HUES64 (cell line): Measurements from ENCODE around the gene DUSP1.

Experiments used
- H3K27ac ChIP-seq: 2 replicates; pipeline ENCODE4 v1.7.0; 2013; ENCODE audit warnings: low read depth, low read length, inconsistent platforms
- H3K27me3 ChIP-seq: 2 replicates; pipeline ENCODE4 v1.6.1; 2013; ENCODE audit warnings: mild to moderate bottlenecking, low read length; ENCODE audit not compliant: insufficient read depth
- H3K36me3 ChIP-seq: 2 replicates; pipeline ENCODE4 v1.6.1; 2013; ENCODE audit warnings: mild to moderate bottlenecking, low read length; ENCODE audit not compliant: insufficient read depth
- H3K4me1 ChIP-seq: 2 replicates; pipeline ENCODE4 v1.6.1; 2013; ENCODE audit warnings: mild to moderate bottlenecking, low read length, moderate library complexity; ENCODE audit not compliant: insufficient read depth
- H3K4me3 ChIP-seq: 2 replicates; pipeline ENCODE4 v1.5.1; 2013; ENCODE audit warnings: mild to moderate bottlenecking, low read length, moderate library complexity
- H3K9ac ChIP-seq: 2 replicates; pipeline ENCODE4 v1.6.1; 2013; ENCODE audit warnings: mild to moderate bottlenecking, low read depth, low read length
- H3K9me3 ChIP-seq: 2 replicates; pipeline ENCODE4 v1.6.1; 2013; ENCODE audit warnings: low read depth, low read length; ENCODE audit not compliant: insufficient read depth
- WGBS: fragments of 150-250, 120-280 bp; methylation state at CpG from one replicate; pipeline ENCODE4 v1.1.7; 2013; ENCODE audit warnings: missing lambda C conversion rate; 5-methylcytosine and 5-hydroxymethylcytosine counted together

Gene DUSP1

DNA sequence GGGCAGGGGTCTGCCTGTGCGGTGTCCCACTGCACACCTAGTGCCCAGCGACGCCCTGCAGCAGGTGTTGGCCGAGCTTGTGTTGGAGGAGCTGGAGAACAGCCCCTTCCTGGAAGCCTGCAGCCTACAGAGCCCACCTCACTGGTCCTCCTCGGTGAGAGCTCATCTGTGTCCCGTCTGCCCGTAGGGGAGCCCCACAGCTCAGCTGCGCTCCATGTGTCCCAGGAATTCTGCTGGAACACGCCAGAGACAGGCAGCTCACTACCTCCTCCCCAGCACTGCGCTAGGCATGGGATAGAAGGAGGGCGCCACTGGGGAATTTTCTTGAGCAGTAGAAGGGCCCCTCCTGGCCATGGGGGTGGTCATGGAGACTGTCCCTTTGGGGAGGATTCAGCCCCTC is 44.0 kb downstream of the DUSP1 start:
- Histone ChIP-seq H3K4me1 (no peaks in the 10 kb centered on the region), H3K36me3 (no peaks in the 10 kb centered on the region), H3K27me3 (peaks cover 4% of the 10 kb centered on the region; the same call in 1 of the 2 replicates), H3K9ac (no peak overlapping the region), H3K27ac (no peak overlapping the region), H3K9me3 (no peaks in the 10 kb centered on the region), H3K4me3 (no peak overlapping the region)
- 94% methylated on average over 10 of the region's 11 CpGs for WGBS

DNA sequence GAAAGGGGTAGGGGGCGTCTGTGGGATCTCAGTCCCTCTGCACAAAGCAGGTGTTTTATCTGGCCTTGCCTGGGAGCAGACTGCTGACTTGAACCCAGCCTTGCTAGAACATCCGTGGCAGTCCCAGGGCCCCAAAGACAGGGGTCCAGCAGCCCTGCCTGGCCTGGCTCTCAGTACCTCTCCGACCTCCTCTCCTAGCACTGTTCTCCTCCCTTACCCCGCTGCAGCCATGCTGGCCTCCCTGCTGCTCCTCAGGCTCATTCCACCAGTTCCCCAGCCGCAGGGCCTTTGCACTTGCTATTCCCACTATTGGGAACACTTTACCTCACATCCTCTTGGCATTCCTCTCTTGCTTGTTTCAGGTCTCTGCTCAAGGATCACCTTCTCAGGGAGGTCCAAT is 45.2 kb downstream of the DUSP1 start:
- WGBS, result 87% methylated on average over 5 of the region's 5 CpGs
- Histone ChIP-seq H3K4me3 (no peak overlapping the region), H3K9ac (no peak overlapping the region), H3K27ac (no peak overlapping the region), H3K4me1 (no peaks in the 10 kb centered on the region), H3K36me3 (no peaks in the 10 kb centered on the region), H3K9me3 (no peaks in the 10 kb centered on the region), H3K27me3 (peaks cover 4% of the 10 kb centered on the region; the same call in 1 of the 2 replicates)

- H3K9me3 ChIP-seq, result no peaks in the 10 kb centered on the region
- no peak overlapping the region for H3K27ac ChIP-seq
- H3K4me1 ChIP-seq, result no peaks in the 10 kb centered on the region
- H3K4me3 ChIP-seq, result no peak overlapping the region
- H3K9ac ChIP-seq, result no peak overlapping the region
- 96% methylated on average over 10 of the region's 10 CpGs for WGBS
- no peaks in the 10 kb centered on the region for H3K36me3 ChIP-seq
- H3K27me3 ChIP-seq, result peaks cover 4% of the 10 kb centered on the region; the same call in 1 of the 2 replicates
Measured at GRCh38 chr5:172725273-172725672, 45.7 kb downstream of the DUSP1 start.

DNA sequence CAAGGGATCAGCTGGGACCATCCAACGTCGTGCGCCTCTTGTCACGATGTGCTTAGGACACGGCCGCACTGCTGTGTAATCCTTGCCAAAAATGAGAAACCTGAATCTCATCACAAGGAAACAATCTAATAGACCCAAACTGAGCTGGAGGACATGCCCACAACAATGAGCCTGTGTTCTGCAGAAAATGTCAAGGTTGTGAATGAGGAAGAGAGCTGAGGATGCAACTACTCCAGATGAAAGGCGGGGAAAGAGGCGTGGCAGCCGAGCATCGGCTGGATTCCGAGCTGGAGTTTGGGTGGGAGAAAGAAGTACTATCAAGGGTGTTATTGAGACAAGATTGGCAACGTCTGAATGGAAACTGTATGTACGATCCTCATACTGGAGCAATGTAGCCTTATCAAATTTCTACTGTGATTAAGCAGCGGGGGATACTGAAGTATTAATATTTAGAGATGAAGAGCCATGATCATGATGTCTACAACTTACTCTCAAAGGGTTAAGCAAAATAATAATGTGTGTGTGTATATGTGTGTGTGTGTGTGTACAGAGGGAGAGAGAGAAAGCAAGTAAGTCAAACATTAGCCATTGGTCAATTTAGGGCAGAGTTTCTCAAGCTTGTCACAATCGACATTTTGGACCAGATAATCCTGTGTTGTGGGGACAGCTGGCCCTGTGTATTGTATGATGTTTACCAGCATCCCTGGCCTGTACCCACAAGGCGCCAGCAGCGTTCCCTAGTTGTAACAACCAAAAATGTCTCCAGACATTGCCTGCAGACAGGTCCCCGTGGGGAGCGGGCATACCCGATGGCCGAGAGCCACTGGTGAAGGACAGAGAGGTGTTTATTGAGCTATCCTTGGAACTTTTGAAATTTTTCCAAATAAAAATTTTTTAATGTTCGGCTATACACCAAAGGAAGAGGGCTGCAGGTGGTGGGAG is 46.5 kb downstream of the DUSP1 start:
- no peaks in the 10 kb centered on the region for H3K4me1 ChIP-seq
- H3K4me3 ChIP-seq, result no peak overlapping the region

DNA sequence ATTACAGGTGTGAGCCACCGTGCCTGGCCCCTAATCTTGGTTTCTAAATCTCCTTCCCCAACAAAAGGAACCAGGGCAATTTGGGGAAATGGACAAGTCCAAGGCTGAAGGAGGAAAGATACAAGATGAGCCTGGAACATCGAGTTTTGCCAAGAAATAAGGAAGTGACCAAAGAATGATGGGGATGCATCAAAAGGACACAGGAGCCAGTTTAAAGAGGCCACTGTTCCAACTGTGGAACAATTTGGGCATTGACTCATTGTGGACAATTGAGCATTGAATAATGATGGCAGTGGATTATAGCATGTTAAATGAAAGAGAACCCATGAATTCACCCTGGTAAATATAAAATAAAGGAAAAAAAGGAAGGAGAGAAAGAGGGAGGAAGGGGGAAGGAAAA is 47.5 kb downstream of the DUSP1 start:
- Histone ChIP-seq H3K27me3 (peaks cover 20% of the 10 kb centered on the region), H3K36me3 (no peaks in the 10 kb centered on the region), H3K4me3 (no peak overlapping the region), H3K9me3 (no peaks in the 10 kb centered on the region), H3K9ac (no peak overlapping the region), H3K27ac (no peak overlapping the region), H3K4me1 (no peaks in the 10 kb centered on the region)
- 91% methylated on average over 1 of the region's 2 CpGs for WGBS

More for the DNA sequence above, 46.5 kb downstream of the DUSP1 start:
- H3K36me3 ChIP-seq, result no peaks in the 10 kb centered on the region
- H3K9ac ChIP-seq, result no peak overlapping the region
- H3K27ac ChIP-seq, result no peak overlapping the region
- WGBS, result 86% methylated on average over 22 of the region's 22 CpGs
- peaks cover 10% of the 10 kb centered on the region; the same call in 1 of the 2 replicates for H3K27me3 ChIP-seq
- H3K9me3 ChIP-seq, result no peaks in the 10 kb centered on the region

- Histone ChIP-seq H3K9ac (no peak overlapping the region), H3K4me1 (no peaks in the 10 kb centered on the region), H3K27me3 (peaks cover 31% of the 10 kb centered on the region), H3K27ac (no peak overlapping the region), H3K36me3 (no peaks in the 10 kb centered on the region), H3K4me3 (no peak overlapping the region), H3K9me3 (no peaks in the 10 kb centered on the region)
- 68% methylated on average over 12 of the region's 12 CpGs for WGBS
Measured at GRCh38 chr5:172722327-172722815, 48.6 kb downstream of the DUSP1 start.

DNA sequence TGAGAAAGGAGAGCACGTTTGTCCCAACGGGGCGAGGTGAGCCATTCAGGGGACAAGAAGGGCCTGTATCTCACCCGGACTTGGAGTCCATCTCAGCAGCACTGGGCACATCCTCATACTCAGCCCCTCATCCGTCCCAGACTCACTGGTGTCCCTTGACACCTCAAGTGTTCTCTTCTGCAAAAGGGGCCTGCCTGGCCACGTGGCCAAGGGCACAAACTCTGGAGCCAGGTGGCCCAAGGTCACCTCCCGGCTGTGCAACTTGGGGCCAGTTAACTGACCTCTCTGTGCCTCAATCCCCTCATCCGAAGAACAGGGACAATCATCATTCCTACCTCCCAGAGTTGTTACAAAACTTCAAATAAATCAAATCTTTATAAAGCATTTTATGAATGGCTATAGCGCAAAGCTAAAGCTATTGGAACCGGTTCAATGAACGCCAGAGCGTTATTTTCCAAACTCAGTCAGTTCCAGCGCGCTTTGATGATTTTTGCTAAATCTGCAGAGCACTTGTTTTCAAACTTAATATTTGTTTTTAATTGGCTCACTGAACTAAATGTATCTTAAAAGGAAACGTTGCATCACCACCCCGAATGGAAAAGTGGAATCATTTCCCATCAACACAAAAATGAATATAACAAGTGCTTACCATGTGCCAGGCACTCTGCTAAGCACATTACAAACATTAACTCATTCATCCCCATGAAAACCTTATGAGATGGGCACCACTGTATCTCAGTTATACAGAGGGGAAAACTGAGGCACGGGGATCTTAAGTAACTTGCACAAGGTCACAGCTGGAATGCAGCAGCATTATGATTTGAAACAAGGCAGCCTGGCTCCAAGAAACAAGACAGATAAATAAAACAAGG is 49.3 kb downstream of the DUSP1 start:
- no peaks in the 10 kb centered on the region for H3K9me3 ChIP-seq
- 82% methylated on average over 17 of the region's 17 CpGs for WGBS
- no peaks in the 10 kb centered on the region for H3K4me1 ChIP-seq
- H3K27ac ChIP-seq, result no peak overlapping the region
- H3K4me3 ChIP-seq, result no peak overlapping the region
- H3K27me3 ChIP-seq, result peaks cover 36% of the 10 kb centered on the region
- H3K9ac ChIP-seq, result no peak overlapping the region; the same call in 1 of the 2 replicates
- H3K36me3 ChIP-seq, result no peaks in the 10 kb centered on the region

- Histone ChIP-seq H3K27ac (no peak overlapping the region), H3K4me3 (no peak overlapping the region), H3K27me3 (peaks cover 36% of the 10 kb centered on the region), H3K36me3 (no peaks in the 10 kb centered on the region), H3K9ac (no peak overlapping the region), H3K4me1 (no peaks in the 10 kb centered on the region), H3K9me3 (no peaks in the 10 kb centered on the region)
- 89% methylated on average over 5 of the region's 5 CpGs for WGBS
Measured at GRCh38 chr5:172720655-172721054, 50.3 kb downstream of the DUSP1 start.

- 88% methylated on average over 4 of the region's 4 CpGs for WGBS
- Histone ChIP-seq H3K4me3 (no peak overlapping the region), H3K36me3 (no peaks in the 10 kb centered on the region), H3K27ac (no peak overlapping the region), H3K9ac (no peak overlapping the region), H3K4me1 (no peaks in the 10 kb centered on the region), H3K27me3 (peaks cover 36% of the 10 kb centered on the region), H3K9me3 (no peaks in the 10 kb centered on the region)
Measured at GRCh38 chr5:172719211-172719610, 51.8 kb downstream of the DUSP1 start.

GRCh38 chr5:172718527-172719114 is 52.4 kb downstream of the DUSP1 start:
- H3K4me1 ChIP-seq, result no peaks in the 10 kb centered on the region
- WGBS, result 89% methylated on average over 3 of the region's 3 CpGs
- no peak overlapping the region for H3K27ac ChIP-seq
- peaks cover 32% of the 10 kb centered on the region for H3K27me3 ChIP-seq
- no peaks in the 10 kb centered on the region for H3K36me3 ChIP-seq
- no peak overlapping the region for H3K9ac ChIP-seq
- H3K9me3 ChIP-seq, result no peaks in the 10 kb centered on the region
- no peak overlapping the region for H3K4me3 ChIP-seq
